GM12878 (cell line): Measurements from ENCODE around the gene HNRNPLL. TPM values are rescaled to one million over a fixed set of nuclear protein-coding genes. Genes with fewer than 3 reads are reported as not detected.

Experiments
- ATAC-seq: fragments of 200-7000 bp; cut with Tn5 transposase; 3 replicates; pipeline ENCODE4 v1.9.1; 2020; ENCODE audit warnings: mild to moderate bottlenecking, moderate library complexity
- BruUV-seq: library from RNA; stranded (reverse); fragments of 400-500 nt; replicated peaks from 2 replicates; lab custom pipeline; 2021; lab: Mats Ljungman, UMichigan
- CTCF ChIA-PET: fragments of 300-600 bp; sonication (Branson Sonifier 250); formaldehyde crosslinking; extraction: SDS; loops from one replicate; lab custom pipeline; 2021; ENCODE audit warnings: inconsistent platforms; lab: Yijun Ruan, JAX
- POLR2A ChIA-PET: fragments of 350-600 bp; formaldehyde crosslinking; extraction: SDS; loops from one replicate; lab custom pipeline; 2021; ENCODE audit warnings: inconsistent platforms; lab: Charles Lee
- RAD21 ChIA-PET: fragments of 300-600 bp; sonication (Branson Sonifier 250); formaldehyde crosslinking; loops from one replicate; lab custom pipeline; 2023; ENCODE audit warnings: antibody characterized with exemption; ENCODE audit not compliant: unreplicated experiment; lab: Charles Lee
- SMC1A ChIA-PET: fragments of 300-600 bp; sonication (Branson Sonifier 250); formaldehyde crosslinking; loops from one replicate; lab custom pipeline; 2023; ENCODE audit not compliant: unreplicated experiment, uncharacterized antibody; lab: Charles Lee
- DNase-seq: peaks from one replicate; pipeline ENCODE4 v3.0.0-alpha.2; 2011; ENCODE audit warnings: low read depth, low spot score
- FAIRE-seq: peaks from 3 replicates; lab custom pipeline; 2011; peaks lifted over from hg19 to GRCh38; lab: Jason Lieb, UNC
- H2AFZ ChIP-seq: 2 replicates; pipeline ENCODE4 v1.6.0; 2011; ENCODE audit warnings: low read depth, low read length, control low read depth; ENCODE audit not compliant: control insufficient read depth
- H3K27ac ChIP-seq: 2 replicates; pipeline ENCODE4 v1.5.1; 2011; ENCODE audit warnings: control low read depth; ENCODE audit not compliant: control insufficient read depth, insufficient read depth
- H3K27me3 ChIP-seq, 2 experiments: replicated peaks in 1 of 2; 2 replicates each; pipeline versions ENCODE4 v1.6.0 to v1.6.1; 2011; ENCODE audit warnings: low read length in 1 of 2; ENCODE audit not compliant: control insufficient read depth in 2 of 2, insufficient read depth in 2 of 2
- H3K36me3 ChIP-seq, 2 experiments: 2 replicates each; pipeline ENCODE4 v1.5.1; 2011; ENCODE audit warnings: low read length in 1 of 2; ENCODE audit not compliant: control insufficient read depth in 2 of 2, insufficient read depth in 2 of 2
- H3K4me1 ChIP-seq: 2 replicates; pipeline ENCODE4 v1.6.1; 2011; ENCODE audit warnings: mild to moderate bottlenecking, low read length, moderate library complexity, mixed read lengths; ENCODE audit not compliant: control insufficient read depth, insufficient read depth
- H3K4me2 ChIP-seq: 2 replicates; pipeline ENCODE4 v1.6.0; 2011; ENCODE audit warnings: control low read depth; ENCODE audit not compliant: control insufficient read depth, insufficient read depth
- H3K4me3 ChIP-seq: fragments of 200-600 bp; sonication (generic); 2 replicates; pipeline ENCODE4 v1.5.1; 2016
- H3K79me2 ChIP-seq: 2 replicates; pipeline ENCODE4 v1.6.0; 2011; ENCODE audit warnings: low read length; ENCODE audit not compliant: control insufficient read depth, insufficient read depth
- H3K9ac ChIP-seq: 2 replicates; pipeline ENCODE4 v1.8.0; 2011; ENCODE audit warnings: low read length, control low read depth, mixed read lengths; ENCODE audit not compliant: control insufficient read depth, insufficient read depth
- H3K9me3 ChIP-seq: replicated peaks from 3 replicates; pipeline ENCODE4 v1.5.1; 2011; ENCODE audit warnings: mild to moderate bottlenecking, low read length; ENCODE audit not compliant: control insufficient read depth, insufficient read depth
- H4K20me1 ChIP-seq: 2 replicates; pipeline ENCODE4 v1.6.0; 2011; ENCODE audit not compliant: control insufficient read depth, insufficient read depth
- ASH2L ChIP-seq: fragments of 300-600, 200-600 bp; sonication (generic); IDR thresholded peaks from 2 replicates; pipeline ENCODE4 v1.6.1; 2017; ENCODE audit warnings: low read depth, mild to moderate bottlenecking, borderline replicate concordance
- CREM ChIP-seq: IDR thresholded peaks from 2 replicates; pipeline ENCODE4 v1.6.1; 2014; ENCODE audit warnings: antibody characterized with exemption, low read depth
- ETV6 ChIP-seq, 2 experiments: fragments of 450-650 bp in 1 of 2; IDR thresholded peaks in 1 of 2; conservative IDR thresholded peaks in 1 of 2; 2 replicates each; pipeline ENCODE4 v1.6.1; 2014; ENCODE audit warnings: antibody characterized with exemption in 1 of 2, borderline replicate concordance in 1 of 2, low read depth in 1 of 2, mild to moderate bottlenecking in 1 of 2, moderate library complexity in 1 of 2
- KLF5 ChIP-seq: fragments of 450-650 bp; IDR thresholded peaks from 2 replicates; pipeline ENCODE4 v1.6.1; 2014; ENCODE audit warnings: mild to moderate bottlenecking; ENCODE audit not compliant: partially characterized antibody
- RELA ChIP-seq: fragments of 450-650 bp; IDR thresholded peaks from 2 replicates; pipeline ENCODE4 v1.8.0; 2014; ENCODE audit warnings: borderline replicate concordance; ENCODE audit not compliant: partially characterized antibody
- SPI1 ChIP-seq: IDR thresholded peaks from 2 replicates; pipeline ENCODE4 v1.6.1; 2011; ENCODE audit warnings: low read depth, mild to moderate bottlenecking, low read length, moderate library complexity, borderline replicate concordance; ENCODE audit not compliant: insufficient read depth
- SRF ChIP-seq, 2 experiments: IDR thresholded peaks; 2 replicates each; pipeline ENCODE4 v1.6.1; 2011; ENCODE audit warnings: low read depth in 2 of 2, low read length in 2 of 2, mild to moderate bottlenecking in 1 of 2, moderate library complexity in 1 of 2
- ZNF274 ChIP-seq: IDR thresholded peaks from one replicate; pipeline ENCODE4 v1.8.0; 2011; ENCODE audit not compliant: insufficient read length, insufficient read depth
- WGBS: methylation state at CpG from one replicate; pipeline ENCODE4 v1.1.6; 2016; ENCODE audit warnings: low lambda C conversion rate; ENCODE audit not compliant: insufficient replicate concordance, insufficient coverage; ENCODE audit errors: missing lambda C conversion rate; 5-methylcytosine and 5-hydroxymethylcytosine counted together
- in situ Hi-C: fragments of 300-500 bp; cut with MboI; formaldehyde crosslinking; loops from 9 replicates; pipeline ENCODE4 v1.14.3; 2018; ENCODE audit warnings: mixed read lengths
- intact Hi-C: fragments of 100-400 bp; cut with micrococcal nuclease; formaldehyde crosslinking; loops from one replicate; pipeline ENCODE4 v1.14.2; 2022; ENCODE audit not compliant: unreplicated experiment
- polyA plus RNA-seq, 11 experiments: library from polyadenylated mRNA; depleted of rRNA in 4 of 11; unstranded in 6 of 11; stranded (reverse) in 5 of 11; fragments of >200 nt; fragmentation: Nextera tagmentation in 4 of 11; fragmentation: Illumina TruSeq in 1 of 11; extraction: Ambion mirVana in 4 of 11; extraction: Trizol in 1 of 11; gene quantifications; 1 replicate in 1 of 11; 2 replicates in 10 of 11; pipeline versions ENCODE4 v1.2.1 to v1.2.3, GENCODE V29; 2011 to 2016; ENCODE audit warnings: inconsistent platforms in 2 of 11, missing spikeins in 2 of 11, low read depth in 1 of 11
- total RNA-seq, 4 experiments: library from RNA; depleted of rRNA in 3 of 4; stranded (reverse); fragments of >200 nt in 3 of 4; fragmentation: Illumina TruSeq in 1 of 4; extraction: Trizol in 1 of 4; gene quantifications; 2 replicates each; pipeline versions ENCODE4 v1.2.1 to v1.2.3, GENCODE V29; 2013 to 2021
- TF ChIP-seq, protein P1 (sequence below): IDR thresholded peaks from 2 replicates; pipeline ENCODE4 v1.6.1; 2011; ENCODE audit warnings: low read depth, mild to moderate bottlenecking, low read length, moderate library complexity, borderline replicate concordance; ENCODE audit errors: extremely low read depth
- TF ChIP-seq, protein P2 (sequence below): IDR thresholded peaks from 2 replicates; pipeline ENCODE4 v1.6.1; 2011; ENCODE audit warnings: mild to moderate bottlenecking, low read depth, low read length, moderate library complexity; ENCODE audit not compliant: insufficient replicate concordance

Gene HNRNPLL
- total and polyA plus RNA-seq, 10 of the 15 experiments (the other 5 are each of a cell fraction or from before 2014, with no cell fraction given), result 0.98 to 27.1 (median 2.9) TPM

GRCh38 chr2:38560092-38560491, 42.6 kb downstream of the HNRNPLL start:
- 53% methylated on average over 2 of the region's 2 CpGs for WGBS
- ChIA-PET CTCF (no interaction called here), SMC1A (no interaction called here), RAD21 (no interaction called here), POLR2A (interaction anchor here (0.7 kb wide), 1 partner anchor 160 kb away, joined by 6 read pairs; no protein-coding TSS in a partner anchor)
- ATAC-seq (peak; percentile 61; the same call in 2 of the 3 replicates), DNase-seq (no peak), FAIRE-seq (no peak)
- Histone ChIP-seq H4K20me1 (no peaks in the 10 kb centered on the region), H3K27ac (no peak overlapping the region), H2AFZ (no peak overlapping the region), H3K79me2 (no peaks in the 10 kb centered on the region), H3K9ac (no peak overlapping the region), H3K9me3 (no peaks in the 10 kb centered on the region), H3K27me3 (no peaks in the 10 kb centered on the region), H3K4me2 (no peak overlapping the region), H3K36me3 (no peaks in the 10 kb centered on the region), H3K4me1 (no peaks in the 10 kb centered on the region), H3K4me3 (no peak overlapping the region)
- no TSS peak for BruUV-seq
- intact Hi-C loops (no loop called here), in situ Hi-C loops (no loop called here)
- TF ChIP-seq SPI1 (peak; percentile 51; the same call in 1 of the 2 replicates), RELA (no peak)

DNA sequence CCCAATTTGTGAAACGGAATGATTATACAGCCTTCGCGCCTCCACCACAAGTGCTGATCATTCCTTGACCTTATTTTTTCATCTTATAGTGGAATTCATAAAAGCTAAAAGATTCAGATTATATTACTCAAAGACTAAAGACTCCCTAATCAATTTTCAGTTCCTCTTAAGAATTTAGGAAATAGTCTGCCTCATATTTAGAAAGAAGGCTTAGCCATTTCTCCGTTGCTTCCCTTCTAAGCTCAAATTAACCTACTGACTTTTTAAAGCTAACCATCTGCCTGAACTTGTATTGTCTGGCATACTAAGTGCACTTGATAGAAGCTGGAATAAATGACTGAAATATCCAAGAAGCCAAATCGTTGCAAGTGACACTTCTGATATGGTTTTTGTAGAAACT, 44.7 kb downstream of the HNRNPLL start:
- H3K27ac ChIP-seq, result no peak overlapping the region
- H3K36me3 ChIP-seq, result no peaks in the 10 kb centered on the region
- no TSS peak for BruUV-seq
- no peak overlapping the region for H3K4me2 ChIP-seq
- 58% methylated on average over 5 of the region's 5 CpGs for WGBS
- no peaks in the 10 kb centered on the region for H3K9me3 ChIP-seq
- H4K20me1 ChIP-seq, result no peaks in the 10 kb centered on the region
- no peak for DNase-seq
- no peak overlapping the region for H3K4me3 ChIP-seq
- ChIA-PET CTCF (interaction anchor here (0.7 to 2.3 kb wide), 7 partner anchors 9 to 184 kb away, joined by 3 to 14 read pairs (median 4); no protein-coding TSS in a partner anchor), SMC1A (interaction anchor here (0.7 to 1.8 kb wide), 7 partner anchors 9 to 186 kb away, joined by 3 to 10 read pairs (median 3); no protein-coding TSS in a partner anchor), POLR2A (no interaction called here), RAD21 (interaction anchor here (0.8 kb wide), 1 partner anchor 24 kb away, joined by 3 read pairs; no protein-coding TSS in a partner anchor)
- no peak overlapping the region for H2AFZ ChIP-seq
- ATAC-seq, result no peak
- no peak overlapping the region for H3K9ac ChIP-seq
- no peaks in the 10 kb centered on the region for H3K79me2 ChIP-seq
- no peak for FAIRE-seq
- intact Hi-C loops, result no loop called here
- TF ChIP-seq ZNF274 (no peak), ASH2L (no peak), SRF (IDR thresholded peaks at IDR 0.05; ENCODE audit: low read depth in 2 of 2, low read length in 2 of 2) (no peak), SPI1 (0 out of 2 replicates have a peak, but pooled peaks have one; percentile 9), CREM (no peak), ETV6 (conservative IDR thresholded peaks at IDR 0.05 in 1 of 2, IDR thresholded peaks at IDR 0.05 in 1 of 2; ENCODE audit: borderline replicate concordance in 1 of 2, low read depth in 1 of 2) (no peak), KLF5 (no peak)
- TF ChIP-seq, protein P1, sequence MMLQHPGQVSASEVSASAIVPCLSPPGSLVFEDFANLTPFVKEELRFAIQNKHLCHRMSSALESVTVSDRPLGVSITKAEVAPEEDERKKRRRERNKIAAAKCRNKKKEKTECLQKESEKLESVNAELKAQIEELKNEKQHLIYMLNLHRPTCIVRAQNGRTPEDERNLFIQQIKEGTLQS, result no peak
- TF ChIP-seq, protein P2, sequence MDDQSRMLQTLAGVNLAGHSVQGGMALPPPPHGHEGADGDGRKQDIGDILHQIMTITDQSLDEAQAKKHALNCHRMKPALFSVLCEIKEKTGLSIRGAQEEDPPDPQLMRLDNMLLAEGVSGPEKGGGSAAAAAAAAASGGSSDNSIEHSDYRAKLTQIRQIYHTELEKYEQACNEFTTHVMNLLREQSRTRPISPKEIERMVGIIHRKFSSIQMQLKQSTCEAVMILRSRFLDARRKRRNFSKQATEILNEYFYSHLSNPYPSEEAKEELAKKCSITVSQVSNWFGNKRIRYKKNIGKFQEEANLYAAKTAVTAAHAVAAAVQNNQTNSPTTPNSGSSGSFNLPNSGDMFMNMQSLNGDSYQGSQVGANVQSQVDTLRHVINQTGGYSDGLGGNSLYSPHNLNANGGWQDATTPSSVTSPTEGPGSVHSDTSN, result no peak
- in situ Hi-C loops, result no loop called here
- H3K4me1 ChIP-seq, result no peaks in the 10 kb centered on the region
- no peaks in the 10 kb centered on the region for H3K27me3 ChIP-seq
